GM18498 (cell line): ENCODE data around the gene OR2J3.
"Not testable (repeated sequence)": the region's sequence is repeated elsewhere in the genome, so short reads cannot be mapped to it uniquely, and the experiment has no call there.

Source experiments
- ATAC-seq: cut with Tn5 transposase; IDR thresholded peaks from one replicate; pipeline ENCODE4 v1.9.1; 2021; ENCODE audit warnings: mild to moderate bottlenecking, moderate library complexity; ENCODE audit not compliant: unreplicated experiment

Gene OR2J3

DNA sequence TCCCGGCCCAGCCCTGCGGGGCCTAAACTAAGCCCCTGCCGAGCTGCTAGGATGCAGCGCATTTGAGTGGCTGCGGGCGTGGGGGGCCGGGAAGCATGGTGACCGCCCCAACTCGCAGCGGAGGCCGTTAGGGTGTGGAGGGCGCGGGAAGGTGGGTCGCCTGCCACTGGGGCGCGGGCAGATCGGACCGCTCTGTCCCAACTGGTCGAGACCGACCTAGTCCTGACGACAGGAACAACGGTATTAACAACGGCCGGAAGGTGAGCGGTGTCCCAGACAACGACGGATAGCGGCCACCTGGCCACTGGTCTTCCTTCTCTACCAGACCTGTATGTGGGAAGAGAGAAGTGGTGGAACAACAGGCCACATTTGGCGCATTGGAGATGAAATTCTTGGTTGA is 52.1 kb downstream of the OR2J3 start:
- ATAC-seq = not testable (repeated sequence)
